BJ (cell line): ENCODE results near the gene LCOR. TPM values are rescaled to one million over a fixed set of nuclear protein-coding genes. Genes with fewer than 3 reads are reported as not detected.

ENCODE experiments used
- CTCF ChIA-PET: fragments of 350-600 bp; formaldehyde crosslinking; extraction: SDS; loops from one replicate; lab custom pipeline; 2021; ENCODE audit warnings: antibody characterized with exemption, inconsistent platforms; lab: Yijun Ruan, JAX
- POLR2A ChIA-PET: fragments of 300-600 bp; sonication (Branson Sonifier 250); formaldehyde crosslinking; extraction: SDS; loops from one replicate; lab custom pipeline; 2021; ENCODE audit warnings: antibody characterized with exemption; lab: Charles Lee
- DNase-seq: peaks from one replicate; pipeline ENCODE4 v3.0.0-alpha.2; 2011; ENCODE audit warnings: low read depth
- H3K27me3 ChIP-seq: 2 replicates; pipeline ENCODE4 v1.6.0; 2011; ENCODE audit warnings: low read length; ENCODE audit not compliant: control insufficient read depth, insufficient read depth
- H3K36me3 ChIP-seq: 2 replicates; pipeline ENCODE4 v1.5.1; 2011; ENCODE audit warnings: low read length; ENCODE audit not compliant: control insufficient read depth, insufficient read depth
- H3K4me3 ChIP-seq: 2 replicates; pipeline ENCODE4 v1.5.1; 2011; ENCODE audit warnings: low read depth, mild to moderate bottlenecking, control low read depth, low read length
- polyA plus RNA-seq: library from polyadenylated mRNA; depleted of rRNA; stranded (reverse); fragments of >200 nt; gene quantifications from 2 replicates; pipeline ENCODE4 v1.2.3, GENCODE V29; 2011
- TF ChIP-seq, protein P1 (sequence below): IDR thresholded peaks from 2 replicates; pipeline ENCODE4 v1.5.1; 2011; ENCODE audit warnings: low read depth, mild to moderate bottlenecking, control low read depth, inconsistent platforms, low read length, moderate library complexity; ENCODE audit not compliant: insufficient read depth

The LCOR gene
- polyA plus RNA-seq, 1 experiment: 4.9 TPM

DNA sequence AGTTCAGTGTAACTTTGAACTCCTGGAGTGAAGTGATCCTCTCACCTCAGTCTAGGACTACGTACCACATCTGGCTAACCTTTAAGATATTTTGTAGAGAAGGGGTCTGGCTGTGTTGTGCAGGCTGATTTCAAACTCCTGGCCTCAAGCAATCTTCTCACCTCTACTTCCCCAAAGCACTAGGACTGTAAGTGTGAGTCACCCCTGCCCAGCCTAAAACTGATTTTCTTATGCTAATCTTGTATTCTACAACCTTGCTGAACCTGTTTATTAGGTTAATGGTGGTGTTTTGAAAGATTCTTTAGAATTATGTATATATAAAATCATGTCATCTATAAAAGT is 58.0 kb downstream of the LCOR start:
- H3K36me3 ChIP-seq: 0 out of 2 replicates have a peak, but pooled peaks cover 1% of the 10 kb centered on the region
- no peak overlapping the region for H3K4me3 ChIP-seq
- no peaks in the 10 kb centered on the region for H3K27me3 ChIP-seq
- CTCF ChIA-PET: no interaction called here
- DNase-seq: no peak
- TF ChIP-seq, protein P1, sequence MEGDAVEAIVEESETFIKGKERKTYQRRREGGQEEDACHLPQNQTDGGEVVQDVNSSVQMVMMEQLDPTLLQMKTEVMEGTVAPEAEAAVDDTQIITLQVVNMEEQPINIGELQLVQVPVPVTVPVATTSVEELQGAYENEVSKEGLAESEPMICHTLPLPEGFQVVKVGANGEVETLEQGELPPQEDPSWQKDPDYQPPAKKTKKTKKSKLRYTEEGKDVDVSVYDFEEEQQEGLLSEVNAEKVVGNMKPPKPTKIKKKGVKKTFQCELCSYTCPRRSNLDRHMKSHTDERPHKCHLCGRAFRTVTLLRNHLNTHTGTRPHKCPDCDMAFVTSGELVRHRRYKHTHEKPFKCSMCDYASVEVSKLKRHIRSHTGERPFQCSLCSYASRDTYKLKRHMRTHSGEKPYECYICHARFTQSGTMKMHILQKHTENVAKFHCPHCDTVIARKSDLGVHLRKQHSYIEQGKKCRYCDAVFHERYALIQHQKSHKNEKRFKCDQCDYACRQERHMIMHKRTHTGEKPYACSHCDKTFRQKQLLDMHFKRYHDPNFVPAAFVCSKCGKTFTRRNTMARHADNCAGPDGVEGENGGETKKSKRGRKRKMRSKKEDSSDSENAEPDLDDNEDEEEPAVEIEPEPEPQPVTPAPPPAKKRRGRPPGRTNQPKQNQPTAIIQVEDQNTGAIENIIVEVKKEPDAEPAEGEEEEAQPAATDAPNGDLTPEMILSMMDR: no peak
- POLR2A ChIA-PET: no interaction called here

DNA sequence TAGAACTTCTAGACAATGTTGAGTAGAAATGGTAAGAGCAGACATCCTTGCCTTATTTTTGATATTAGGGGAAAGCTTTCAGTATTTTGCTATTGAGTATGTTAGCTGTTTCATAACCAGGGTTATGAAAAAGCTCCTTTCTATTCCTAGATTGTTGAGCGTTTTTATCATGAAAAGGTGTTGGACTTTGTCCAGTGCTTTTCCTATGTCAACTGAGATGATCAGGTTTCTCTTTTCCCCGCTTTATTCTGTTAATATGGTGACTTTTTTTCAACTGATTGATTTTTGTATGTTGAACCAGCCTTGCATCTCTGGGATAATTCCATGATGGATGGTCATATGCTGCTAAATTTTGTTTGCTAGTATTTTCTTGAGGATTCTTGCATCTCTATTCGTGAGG is 58.5 kb downstream of the LCOR start:
- ChIA-PET POLR2A (no interaction called here), CTCF (no interaction called here)
- TF ChIP-seq, protein P1: no peak
- Histone ChIP-seq H3K27me3 (no peaks in the 10 kb centered on the region), H3K4me3 (no peak overlapping the region), H3K36me3 (0 out of 2 replicates have a peak, but pooled peaks cover 1% of the 10 kb centered on the region)
- no peak for DNase-seq

DNA sequence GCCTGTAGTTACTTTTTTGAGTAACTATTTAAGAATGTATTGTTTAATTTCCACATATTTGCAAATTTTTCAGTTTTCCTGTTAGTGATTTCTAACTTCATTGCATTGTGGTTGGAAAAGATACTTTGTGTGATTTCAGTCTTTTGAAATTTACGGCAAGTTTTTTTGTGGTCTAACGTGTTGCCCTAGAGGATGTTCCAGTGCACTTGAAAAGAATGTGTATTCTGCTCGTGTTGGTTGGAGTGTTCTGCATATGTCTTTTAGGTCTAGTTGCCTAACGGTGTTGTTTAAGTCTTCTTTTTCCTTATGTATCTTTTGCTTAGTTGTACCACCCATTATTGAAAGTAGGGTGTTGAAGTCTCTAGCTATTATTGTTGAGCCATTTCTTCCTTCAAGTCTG is 59.7 kb downstream of the LCOR start:
- TF ChIP-seq, protein P1: no peak
- 0 out of 2 replicates have a peak, but pooled peaks cover 1% of the 10 kb centered on the region for H3K36me3 ChIP-seq
- no peak overlapping the region for H3K4me3 ChIP-seq
- POLR2A ChIA-PET: no interaction called here
- CTCF ChIA-PET: no interaction called here
- H3K27me3 ChIP-seq: no peaks in the 10 kb centered on the region
- no peak for DNase-seq

DNA sequence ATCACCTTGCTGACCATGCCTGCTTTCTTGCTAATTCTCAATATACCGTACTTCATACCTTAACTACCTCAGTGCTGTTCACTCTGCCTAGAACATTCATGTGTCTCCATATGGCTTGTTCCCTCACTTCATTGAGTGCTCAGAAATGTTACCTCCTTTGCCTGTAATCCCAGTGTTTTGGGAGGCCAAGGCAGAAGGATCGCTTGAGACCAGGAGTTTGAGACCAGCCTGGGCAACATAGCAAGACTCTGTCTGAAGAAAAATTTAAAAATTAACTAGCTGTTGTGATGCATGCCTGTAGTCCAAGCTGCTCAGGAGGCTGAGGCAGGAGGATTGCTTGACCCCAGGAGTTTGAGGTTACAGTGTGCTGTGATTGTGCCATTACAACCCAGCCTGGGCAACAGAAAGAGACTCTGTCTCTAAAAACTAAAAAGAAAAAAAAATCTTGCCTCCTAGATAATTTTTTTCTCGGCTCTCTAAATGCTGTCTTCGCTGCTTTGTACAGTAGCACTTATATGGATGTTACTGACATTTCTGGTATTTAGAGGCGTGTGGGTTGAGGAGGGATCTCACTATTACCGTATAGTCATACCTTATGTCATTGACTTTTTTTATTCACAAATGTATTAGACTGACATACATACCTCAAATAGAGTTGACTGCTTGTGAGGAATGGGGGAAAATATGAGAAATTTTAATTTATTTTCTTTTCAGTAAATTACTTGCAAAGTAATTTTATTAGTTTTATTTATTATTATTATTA is 63.7 kb downstream of the LCOR start:
- no peaks in the 10 kb centered on the region for H3K27me3 ChIP-seq
- POLR2A ChIA-PET: no interaction called here
- 0 out of 2 replicates have a peak, but pooled peaks cover 1% of the 10 kb centered on the region for H3K36me3 ChIP-seq
- TF ChIP-seq, protein P1: no peak
- DNase-seq: no peak
- CTCF ChIA-PET: interaction anchor here (1.4 kb wide), 1 partner anchor 8 kb away, joined by 3 read pairs; no protein-coding TSS in a partner anchor
- no peak overlapping the region for H3K4me3 ChIP-seq

DNA sequence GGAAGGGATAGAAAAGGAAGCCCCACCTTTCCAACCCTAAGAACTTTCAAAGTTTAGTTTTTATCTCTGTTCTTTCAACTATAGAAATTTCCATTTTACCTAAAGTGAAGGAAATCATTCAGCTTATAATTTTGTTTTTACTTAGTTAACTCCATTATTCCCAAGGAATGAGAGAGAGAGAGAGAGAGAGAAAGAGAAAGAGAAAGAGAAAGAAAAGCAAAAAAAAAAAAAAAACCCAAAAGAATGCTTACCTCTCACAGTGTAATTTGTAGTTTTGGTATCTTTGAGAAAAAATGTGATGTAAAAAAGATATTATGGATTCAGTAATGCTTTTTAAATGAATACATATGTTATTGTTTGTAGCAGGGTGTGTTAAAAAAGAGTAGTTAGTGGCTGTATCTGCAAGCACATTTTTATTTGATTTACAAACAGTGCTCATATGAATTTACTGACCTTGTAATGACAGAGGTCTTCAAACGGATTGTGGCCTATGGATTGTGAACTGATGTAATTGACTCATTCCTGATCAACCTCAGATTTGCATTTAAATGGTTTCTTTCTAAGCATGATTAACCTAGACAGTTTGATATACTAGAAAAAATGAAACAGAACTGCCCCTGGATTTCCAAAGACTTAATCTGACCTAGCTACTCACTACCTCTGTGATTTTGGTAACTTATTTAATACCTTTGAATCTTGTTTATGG is 64.9 kb downstream of the LCOR start:
- no peak for DNase-seq
- ChIA-PET CTCF (interaction anchor here (1.3 kb wide), 1 partner anchor 14 kb away, joined by 3 read pairs; no protein-coding TSS in a partner anchor), POLR2A (interaction anchor here (0.6 kb wide), 1 partner anchor 94 kb away, joined by 4 read pairs; no protein-coding TSS in a partner anchor)
- TF ChIP-seq, protein P1: no peak
- Histone ChIP-seq H3K36me3 (0 out of 2 replicates have a peak, but pooled peaks cover 1% of the 10 kb centered on the region), H3K4me3 (no peak overlapping the region), H3K27me3 (no peaks in the 10 kb centered on the region)
